HCT116 (cell line): ENCODE results near the gene ISYNA1.

ENCODE experiments used
- EGR1 ChIP-seq: IDR thresholded peaks from 2 replicates; pipeline ENCODE4 v1.6.1; 2012; ENCODE audit warnings: low read depth
- EZH2 ChIP-seq: fragments of 200-600 bp; sonication (generic); IDR thresholded peaks from 2 replicates; pipeline ENCODE4 v1.6.1; 2017; ENCODE audit warnings: antibody characterized with exemption, mixed run types
- EZH2phosphoT487 ChIP-seq: fragments of 200-600 bp; IDR thresholded peaks from 2 replicates; pipeline ENCODE4 v1.6.1; 2018; ENCODE audit warnings: antibody characterized with exemption, borderline replicate concordance
- JUND ChIP-seq: IDR thresholded peaks from 2 replicates; pipeline ENCODE4 v1.6.1; 2012
- POLR2A ChIP-seq: IDR thresholded peaks from 2 replicates; pipeline ENCODE4 v1.7.0; 2011; ENCODE audit warnings: borderline replicate concordance; ENCODE audit not compliant: insufficient read depth, insufficient read length; ENCODE audit errors: extremely low read depth
- POLR2AphosphoS5 ChIP-seq: IDR thresholded peaks from 2 replicates; pipeline ENCODE4 v1.6.1; 2011; ENCODE audit warnings: mild to moderate bottlenecking, low read depth, low read length, moderate library complexity
- RAD21 ChIP-seq: IDR thresholded peaks from 2 replicates; pipeline ENCODE4 v1.6.1; 2012; ENCODE audit warnings: low read depth, mild to moderate bottlenecking
- SP1 ChIP-seq: IDR thresholded peaks from 2 replicates; pipeline ENCODE4 v1.6.1; 2012; ENCODE audit warnings: low read depth
- TCF7L2 ChIP-seq: IDR thresholded peaks from 2 replicates; pipeline ENCODE4 v1.7.0; 2011; ENCODE audit warnings: borderline replicate concordance, inconsistent platforms; ENCODE audit not compliant: insufficient read depth, insufficient read length; ENCODE audit errors: extremely low read depth
- YY1 ChIP-seq: IDR thresholded peaks from 2 replicates; pipeline ENCODE4 v1.6.1; 2011; ENCODE audit warnings: low read length, low read depth, moderate library complexity, mild to moderate bottlenecking; ENCODE audit not compliant: insufficient replicate concordance; ENCODE audit errors: extremely low read depth
- ZFX ChIP-seq: fragments of 450-650 bp; IDR thresholded peaks from 2 replicates; pipeline ENCODE4 v1.6.1; 2017
- TF ChIP-seq, protein P1 (sequence below): IDR thresholded peaks from 2 replicates; pipeline ENCODE4 v1.6.1; 2012
- TF ChIP-seq, protein P2 (sequence below), 3 experiments: fragments of 200-600 bp in 1 of 3; sonication (generic) in 1 of 3; IDR thresholded peaks in 2 of 3; conservative IDR thresholded peaks in 1 of 3; 2 replicates each; pipeline ENCODE4 v1.5.1; 2012 to 2017; ENCODE audit warnings: low read depth in 2 of 3, low read length in 2 of 3, antibody characterized with exemption in 1 of 3, borderline replicate concordance in 1 of 3, control low read depth in 1 of 3, mild to moderate bottlenecking in 1 of 3, mixed read lengths in 1 of 3, mixed run types in 1 of 3, moderate library complexity in 1 of 3; ENCODE audit not compliant: insufficient read depth in 1 of 3

DNA sequence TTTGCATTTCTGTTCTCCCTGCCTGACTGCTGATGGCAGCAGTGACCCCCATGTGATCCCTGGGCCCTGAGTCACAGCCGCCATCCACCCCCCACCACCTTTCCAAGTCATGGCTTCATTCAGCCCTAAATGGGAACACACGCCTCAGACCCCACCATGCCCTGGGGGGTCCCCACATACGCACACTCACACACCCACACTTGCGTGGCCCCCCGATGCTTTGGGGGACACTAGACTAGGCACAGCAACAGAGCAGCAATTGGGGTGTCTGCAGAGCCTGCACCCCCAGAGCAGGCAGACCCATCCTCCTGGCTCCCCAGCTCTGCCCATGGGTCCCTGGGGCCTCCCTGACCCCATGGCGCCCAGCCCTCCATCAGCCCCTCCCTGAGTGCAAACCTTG, 5.5 kb upstream of the ISYNA1 start:
- TF ChIP-seq RAD21, result no peak
- no peak for TF ChIP-seq EZH2phosphoT487
- TF ChIP-seq TCF7L2, result no peak
- no peak for TF ChIP-seq ZFX
- TF ChIP-seq YY1, result no peak
- TF ChIP-seq, protein P1, sequence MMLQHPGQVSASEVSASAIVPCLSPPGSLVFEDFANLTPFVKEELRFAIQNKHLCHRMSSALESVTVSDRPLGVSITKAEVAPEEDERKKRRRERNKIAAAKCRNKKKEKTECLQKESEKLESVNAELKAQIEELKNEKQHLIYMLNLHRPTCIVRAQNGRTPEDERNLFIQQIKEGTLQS, result no peak
- no peak for TF ChIP-seq POLR2A
- TF ChIP-seq, protein P2, sequence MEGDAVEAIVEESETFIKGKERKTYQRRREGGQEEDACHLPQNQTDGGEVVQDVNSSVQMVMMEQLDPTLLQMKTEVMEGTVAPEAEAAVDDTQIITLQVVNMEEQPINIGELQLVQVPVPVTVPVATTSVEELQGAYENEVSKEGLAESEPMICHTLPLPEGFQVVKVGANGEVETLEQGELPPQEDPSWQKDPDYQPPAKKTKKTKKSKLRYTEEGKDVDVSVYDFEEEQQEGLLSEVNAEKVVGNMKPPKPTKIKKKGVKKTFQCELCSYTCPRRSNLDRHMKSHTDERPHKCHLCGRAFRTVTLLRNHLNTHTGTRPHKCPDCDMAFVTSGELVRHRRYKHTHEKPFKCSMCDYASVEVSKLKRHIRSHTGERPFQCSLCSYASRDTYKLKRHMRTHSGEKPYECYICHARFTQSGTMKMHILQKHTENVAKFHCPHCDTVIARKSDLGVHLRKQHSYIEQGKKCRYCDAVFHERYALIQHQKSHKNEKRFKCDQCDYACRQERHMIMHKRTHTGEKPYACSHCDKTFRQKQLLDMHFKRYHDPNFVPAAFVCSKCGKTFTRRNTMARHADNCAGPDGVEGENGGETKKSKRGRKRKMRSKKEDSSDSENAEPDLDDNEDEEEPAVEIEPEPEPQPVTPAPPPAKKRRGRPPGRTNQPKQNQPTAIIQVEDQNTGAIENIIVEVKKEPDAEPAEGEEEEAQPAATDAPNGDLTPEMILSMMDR (IDR thresholded peaks at IDR 0.05 in 2 of 3, conservative IDR thresholded peaks at IDR 0.05 in 1 of 3; ENCODE audit: borderline replicate concordance in 1 of 3, insufficient read depth in 1 of 3, low read depth in 2 of 3, low read length in 2 of 3), result no peak
- no peak for TF ChIP-seq POLR2AphosphoS5
- no peak for TF ChIP-seq EZH2
- no peak for TF ChIP-seq EGR1
- no peak for TF ChIP-seq SP1
- TF ChIP-seq JUND, result no peak
